Kidney (tissue), 14 donors: ENCODE results near the gene KCNK15. TPM values are rescaled to one million over a fixed set of nuclear protein-coding genes. Genes with fewer than 3 reads are reported as not detected.

Experiments
- DNase-seq, 5 donors: peaks; one replicate each; pipeline ENCODE4 v3.0.0-alpha.2; 2013 to 2020
- FAIRE-seq: peaks from 2 replicates; lab custom pipeline; 2012; peaks lifted over from hg19 to GRCh38; lab: Jason Lieb, UNC
- H3K27ac ChIP-seq, 2 donors: one replicate each; pipeline ENCODE4 v1.7.0; 2013; ENCODE audit warnings: low read depth in 2 of 2, low read length in 2 of 2, inconsistent platforms in 1 of 2
- H3K27me3 ChIP-seq: one replicate; pipeline ENCODE4 v1.7.1; 2013; ENCODE audit warnings: low read length, inconsistent platforms; ENCODE audit not compliant: control insufficient read depth, insufficient read depth
- H3K36me3 ChIP-seq, 3 donors: one replicate each; pipeline versions ENCODE4 v1.7.0 to v1.7.1; 2013; ENCODE audit warnings: low read length in 3 of 3, control low read depth in 1 of 3, inconsistent platforms in 1 of 3; ENCODE audit not compliant: insufficient read depth in 3 of 3, control insufficient read depth in 2 of 3
- H3K4me1 ChIP-seq, 3 donors: one replicate each; pipeline versions ENCODE4 v1.7.0 to v1.7.1; 2013; ENCODE audit warnings: low read length in 3 of 3, inconsistent platforms in 1 of 3, low read depth in 1 of 3; ENCODE audit not compliant: control insufficient read depth in 2 of 3, insufficient read depth in 2 of 3
- H3K4me3 ChIP-seq, 3 donors: one replicate each; pipeline versions ENCODE4 v1.7.0 to v1.8.1; 2013; ENCODE audit warnings: low read length in 3 of 3, control low read depth in 1 of 3, inconsistent platforms in 1 of 3
- H3K9ac ChIP-seq, 3 donors: one replicate each; pipeline versions ENCODE4 v1.7.0 to v1.7.1; 2013; ENCODE audit warnings: low read length in 3 of 3, control low read depth in 1 of 3, inconsistent platforms in 1 of 3
- H3K9me3 ChIP-seq, 3 donors: one replicate each; pipeline versions ENCODE4 v1.7.0 to v1.7.1; 2013; ENCODE audit warnings: low read length in 3 of 3, control low read depth in 1 of 3, inconsistent platforms in 1 of 3; ENCODE audit not compliant: control insufficient read depth in 2 of 3, insufficient read depth in 1 of 3
- CTCF ChIP-seq: IDR thresholded peaks from 3 replicates; pipeline ENCODE4 v1.5.1; 2012; ENCODE audit warnings: mild to moderate bottlenecking, moderate library complexity, borderline replicate concordance; ENCODE audit not compliant: insufficient read depth; ENCODE audit errors: extremely low read depth
- intact Hi-C: fragments of 100-400 bp; cut with DNase I; formaldehyde crosslinking; loops from one replicate; pipeline ENCODE4 v1.11.1; 2022
- polyA plus RNA-seq: library from polyadenylated mRNA; stranded (reverse); fragments of 350-450 nt; fragmentation: Illumina TruSeq; extraction: RNeasy Lipid Tissue Mini Kit (QIAGEN cat#74804); gene quantifications from one replicate; pipeline ENCODE4 v1.2.3, GENCODE V29; 2014; ENCODE audit warnings: low read depth, low replicate concordance; ENCODE audit not compliant: insufficient read depth
- total RNA-seq: library from RNA; stranded (reverse); fragmentation: NEBNext Ultra II Directional; extraction: Animal tissue kit (Norgen Biotek cat#: 25700); gene quantifications from one replicate; pipeline ENCODE4 v1.2.1, GENCODE V29; 2021
- donor health status: control.
- donor health status: control.
- donor health status: control.
- donor health status: control.
- donor health status: control.
- donor health status: DM: yes; HTN: yes; CAD: no.
- donor health status: Normal renal cell carcinoma (clear cell type).

KCNK15 gene
- total and polyA plus RNA-seq, 2 donors from 2014 or later, result 0.62 to 11.7 TPM

DNA sequence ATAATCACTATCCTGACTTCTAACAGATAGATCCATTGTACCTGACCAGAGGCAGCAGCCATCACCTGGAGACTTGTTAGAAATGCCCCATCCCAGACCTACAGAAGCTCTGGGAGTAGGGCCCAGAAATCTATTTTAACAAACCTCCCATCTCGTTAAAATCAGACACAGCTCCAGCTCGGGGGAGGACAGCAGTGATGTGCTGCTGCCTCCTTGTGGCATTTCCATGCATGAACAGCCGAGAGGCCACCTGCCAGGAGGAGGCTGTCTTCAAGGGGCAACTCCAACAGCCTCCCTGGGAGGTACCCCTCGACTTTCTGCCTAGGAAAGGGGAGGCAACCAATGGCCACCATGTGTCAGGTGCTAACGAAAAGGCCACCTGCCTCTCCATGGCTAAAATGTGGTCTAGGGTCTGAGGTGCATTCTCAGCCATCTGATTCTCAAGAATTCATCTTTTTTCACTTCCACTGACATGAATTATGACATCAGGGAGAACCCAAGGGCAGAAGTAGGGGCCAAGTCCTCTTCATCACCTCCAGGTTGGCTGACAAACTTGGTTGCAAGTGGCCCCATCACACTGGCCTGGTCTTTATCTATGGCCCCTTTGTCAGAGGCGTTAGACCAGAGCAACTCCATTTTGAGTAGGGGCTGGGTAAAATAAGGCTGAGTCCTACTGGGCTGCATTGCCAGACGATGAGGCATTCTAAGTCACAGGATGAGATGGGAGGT, 12.2 kb upstream of the KCNK15 start:
- H3K27ac ChIP-seq, result no peak overlapping the region
- no peak overlapping the region for H3K9ac ChIP-seq
- H3K4me3 ChIP-seq, result no peak overlapping the region
- no peaks in the 10 kb centered on the region for H3K36me3 ChIP-seq
- H3K27me3 ChIP-seq, result no peaks in the 10 kb centered on the region
- no peak for FAIRE-seq
- TF ChIP-seq CTCF, result peak; percentile 78
- H3K9me3 ChIP-seq, result peaks cover 0 to 8% (median 0%) of the 10 kb centered on the region in 3 donors
- intact Hi-C loops, result loop anchor here (5.0 kb wide), 1 partner anchor 46 kb away; no protein-coding TSS in a partner anchor
- peaks cover 0 to 3% (median 0%) of the 10 kb centered on the region in 3 donors for H3K4me1 ChIP-seq
- DNase-seq, result peak; percentile 55 to 79 (median 72)

DNA sequence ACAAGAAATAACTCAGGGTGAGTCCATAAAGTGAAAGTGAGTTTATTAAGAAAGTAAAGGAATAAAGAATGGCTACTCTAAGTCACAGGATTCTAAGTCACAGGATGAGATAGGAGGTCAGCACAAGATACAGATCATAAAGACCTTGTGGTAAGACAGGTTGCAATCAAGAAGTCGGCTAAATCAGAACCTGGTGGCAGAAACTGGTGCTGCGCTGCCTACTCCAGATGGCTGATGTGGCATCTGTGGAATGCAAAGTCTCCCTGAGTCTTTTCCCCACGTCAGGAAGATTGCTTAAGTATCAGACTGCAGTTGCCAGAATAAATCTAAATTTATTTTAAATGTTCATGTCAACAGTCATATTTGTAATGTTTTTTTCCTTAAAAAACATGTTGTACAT, 10.7 kb upstream of the KCNK15 start:
- DNase-seq (no peak), FAIRE-seq (no peak)
- Histone ChIP-seq H3K9ac (no peak overlapping the region), H3K9me3 (peaks cover 0 to 8% (median 0%) of the 10 kb centered on the region in 3 donors), H3K4me1 (no peaks in the 10 kb centered on the region), H3K36me3 (no peaks in the 10 kb centered on the region), H3K4me3 (no peak overlapping the region), H3K27ac (no peak overlapping the region), H3K27me3 (no peaks in the 10 kb centered on the region)
- no peak for TF ChIP-seq CTCF
- intact Hi-C loops, result loop anchor here (5.0 kb wide), 1 partner anchor 48 kb away; no protein-coding TSS in a partner anchor

DNA sequence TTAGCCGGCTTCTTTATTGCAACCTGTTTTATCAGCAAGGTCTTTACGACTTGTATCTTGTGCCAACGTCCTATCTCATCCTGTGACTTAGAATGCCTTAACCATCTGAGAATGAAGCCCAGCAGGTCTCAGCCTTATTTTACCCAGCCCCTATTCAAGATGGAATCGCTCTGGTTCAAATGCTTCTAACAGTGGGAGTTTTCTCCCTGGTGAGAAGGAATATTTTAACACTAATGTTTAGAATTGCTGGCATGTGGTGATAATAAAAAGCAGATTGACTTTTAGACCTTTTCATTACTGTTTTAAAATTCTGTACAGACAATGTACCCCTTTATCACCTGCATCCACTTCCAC, 9.9 kb upstream of the KCNK15 start:
- Histone ChIP-seq H3K4me1 (no peaks in the 10 kb centered on the region), H3K9ac (no peak overlapping the region), H3K4me3 (peak overlapping the region in 2 of 3 donors; percentile 14 to 47), H3K9me3 (peaks cover 0 to 8% (median 0%) of the 10 kb centered on the region in 3 donors), H3K36me3 (no peaks in the 10 kb centered on the region), H3K27ac (no peak overlapping the region), H3K27me3 (no peaks in the 10 kb centered on the region)
- FAIRE-seq (no peak), DNase-seq (no peak)
- no peak for TF ChIP-seq CTCF
- intact Hi-C loops, result no loop called here
